Measurements from ENCODE around the gene LRIG2. TPM values are rescaled to one million over a fixed set of nuclear protein-coding genes. Genes with fewer than 3 reads are reported as not detected.
"Not testable (repeated sequence)": the region's sequence is repeated elsewhere in the genome, so short reads cannot be mapped to it uniquely, and the experiment has no call there.

Gene LRIG2
- 10 to 100 TPM in 1 of 2 donors, 1 to 10 TPM in 1; 9.9 to 12.9 TPM for total RNA-seq

- Mint-ChIP-seq H3K27me3 (no peaks in the 10 kb centered on the region), H3K9me3 (no peaks in the 10 kb centered on the region)
- peak; percentile 99 for ATAC-seq (replicated peaks)
Measured at GRCh38 chr1:113072757-113073478, at the start of gene LRIG2. Gene LRIG2 (plus strand): TSS chr1:113073198. CDS start chr1:113073407, 209 bp downstream.

GRCh38 chr1:113023316-113023715 lies 49.7 kb upstream of the LRIG2 start:
- not testable (repeated sequence) for H3K9me3 Mint-ChIP-seq; H3K36me3 Mint-ChIP-seq (ENCODE audit: low read depth); H3K4me3 Mint-ChIP-seq; H3K4me1 Mint-ChIP-seq; ATAC-seq (replicated peaks); H3K27me3 Mint-ChIP-seq; H3K27ac Mint-ChIP-seq

More at GRCh38 chr1:113072757-113073478, at the start of gene LRIG2:
- peak within 1 kb of the TSS; percentile 100 for H3K4me3 Mint-ChIP-seq
- peaks cover 10% of the 10 kb centered on the region for H3K4me1 Mint-ChIP-seq
- peaks cover 23% of the 10 kb centered on the region for H3K36me3 Mint-ChIP-seq (ENCODE audit: low read depth)
- H3K27ac Mint-ChIP-seq: peak within 1 kb of the TSS; percentile 99

GRCh38 chr1:113027007-113027406 lies 46.0 kb upstream of the LRIG2 start:
- ATAC-seq (replicated peaks): no peak
- H3K36me3 Mint-ChIP-seq (ENCODE audit: low read depth): peaks cover 6% of the 10 kb centered on the region
- H3K4me3 Mint-ChIP-seq: no peak overlapping the region
- H3K4me1 Mint-ChIP-seq: peaks cover 9% of the 10 kb centered on the region
- H3K9me3 Mint-ChIP-seq: no peaks in the 10 kb centered on the region
- H3K27me3 Mint-ChIP-seq: no peaks in the 10 kb centered on the region
- peak overlapping the region; percentile 56 for H3K27ac Mint-ChIP-seq

- Mint-ChIP-seq H3K27me3 (no peaks in the 10 kb centered on the region), H3K27ac (peak overlapping the region; percentile 56), H3K4me3 (no peak overlapping the region), H3K9me3 (no peaks in the 10 kb centered on the region), H3K36me3 (ENCODE audit: low read depth) (peaks cover 6% of the 10 kb centered on the region), H3K4me1 (peaks cover 9% of the 10 kb centered on the region)
- ATAC-seq (replicated peaks): no peak
Measured at GRCh38 chr1:113027449-113027848, 45.5 kb upstream of the LRIG2 start.

- Mint-ChIP-seq H3K4me1 (peaks cover 9% of the 10 kb centered on the region), H3K36me3 (ENCODE audit: low read depth) (no peaks in the 10 kb centered on the region), H3K27me3 (no peaks in the 10 kb centered on the region), H3K4me3 (no peak overlapping the region), H3K27ac (no peak overlapping the region), H3K9me3 (no peaks in the 10 kb centered on the region)
- no peak for ATAC-seq (replicated peaks)
Measured at GRCh38 chr1:113029822-113030221, 43.2 kb upstream of the LRIG2 start.

- Mint-ChIP-seq H3K4me1 (peaks cover 9% of the 10 kb centered on the region), H3K4me3 (no peak overlapping the region), H3K27me3 (no peaks in the 10 kb centered on the region), H3K36me3 (ENCODE audit: low read depth) (no peaks in the 10 kb centered on the region), H3K27ac (no peak overlapping the region), H3K9me3 (no peaks in the 10 kb centered on the region)
- no peak for ATAC-seq (replicated peaks)
Measured at GRCh38 chr1:113031171-113031933, 41.6 kb upstream of the LRIG2 start.

- no peaks in the 10 kb centered on the region for H3K9me3 Mint-ChIP-seq
- no peaks in the 10 kb centered on the region for H3K27me3 Mint-ChIP-seq
- no peaks in the 10 kb centered on the region for H3K36me3 Mint-ChIP-seq (ENCODE audit: low read depth)
- no peak overlapping the region for H3K4me3 Mint-ChIP-seq
- ATAC-seq (replicated peaks): no peak
- H3K27ac Mint-ChIP-seq: no peak overlapping the region
- H3K4me1 Mint-ChIP-seq: peaks cover 9% of the 10 kb centered on the region
Measured at GRCh38 chr1:113035086-113035485, 37.9 kb upstream of the LRIG2 start.

GRCh38 chr1:113036639-113037321 lies 36.2 kb upstream of the LRIG2 start:
- H3K9me3 Mint-ChIP-seq: no peaks in the 10 kb centered on the region
- H3K27ac Mint-ChIP-seq: no peak overlapping the region
- no peak overlapping the region for H3K4me3 Mint-ChIP-seq
- ATAC-seq (replicated peaks): peak; percentile 35
- H3K27me3 Mint-ChIP-seq: no peaks in the 10 kb centered on the region
- peaks cover 2% of the 10 kb centered on the region for H3K4me1 Mint-ChIP-seq
- no peaks in the 10 kb centered on the region for H3K36me3 Mint-ChIP-seq (ENCODE audit: low read depth)

GRCh38 chr1:113040041-113040440 lies 33.0 kb upstream of the LRIG2 start:
- no peak overlapping the region for H3K27ac Mint-ChIP-seq
- no peaks in the 10 kb centered on the region for H3K27me3 Mint-ChIP-seq
- H3K4me1 Mint-ChIP-seq: peaks cover 12% of the 10 kb centered on the region
- ATAC-seq (replicated peaks): no peak
- no peaks in the 10 kb centered on the region for H3K36me3 Mint-ChIP-seq (ENCODE audit: low read depth)
- no peaks in the 10 kb centered on the region for H3K9me3 Mint-ChIP-seq
- H3K4me3 Mint-ChIP-seq: no peak overlapping the region

GRCh38 chr1:113040718-113041412 lies 32.1 kb upstream of the LRIG2 start:
- Mint-ChIP-seq H3K27me3 (no peaks in the 10 kb centered on the region), H3K4me3 (no peak overlapping the region), H3K9me3 (no peaks in the 10 kb centered on the region), H3K4me1 (peaks cover 12% of the 10 kb centered on the region), H3K36me3 (ENCODE audit: low read depth) (no peaks in the 10 kb centered on the region), H3K27ac (no peak overlapping the region)
- ATAC-seq (replicated peaks): no peak

GRCh38 chr1:113041569-113042284 lies 31.3 kb upstream of the LRIG2 start:
- H3K4me1 Mint-ChIP-seq: peaks cover 17% of the 10 kb centered on the region
- H3K9me3 Mint-ChIP-seq: no peaks in the 10 kb centered on the region
- no peak overlapping the region for H3K4me3 Mint-ChIP-seq
- ATAC-seq (replicated peaks): no peak
- no peaks in the 10 kb centered on the region for H3K27me3 Mint-ChIP-seq
- no peaks in the 10 kb centered on the region for H3K36me3 Mint-ChIP-seq (ENCODE audit: low read depth)
- H3K27ac Mint-ChIP-seq: peak overlapping the region; percentile 65

GRCh38 chr1:113042285-113043143 lies 30.5 kb upstream of the LRIG2 start:
- H3K27me3 Mint-ChIP-seq: no peaks in the 10 kb centered on the region
- peak overlapping the region; percentile 65 for H3K27ac Mint-ChIP-seq
- no peaks in the 10 kb centered on the region for H3K9me3 Mint-ChIP-seq
- peak overlapping the region; percentile 54 for H3K4me3 Mint-ChIP-seq
- peak; percentile 78 for ATAC-seq (replicated peaks)
- H3K4me1 Mint-ChIP-seq: peaks cover 22% of the 10 kb centered on the region
- H3K36me3 Mint-ChIP-seq (ENCODE audit: low read depth): no peaks in the 10 kb centered on the region

GRCh38 chr1:113043144-113043488 lies 29.9 kb upstream of the LRIG2 start:
- H3K4me1 Mint-ChIP-seq: peaks cover 22% of the 10 kb centered on the region
- peak overlapping the region; percentile 65 for H3K27ac Mint-ChIP-seq

More at GRCh38 chr1:113043144-113043488, 29.9 kb upstream of the LRIG2 start:
- not testable (repeated sequence) for H3K36me3 Mint-ChIP-seq (ENCODE audit: low read depth); ATAC-seq (replicated peaks); H3K9me3 Mint-ChIP-seq; H3K27me3 Mint-ChIP-seq
- H3K4me3 Mint-ChIP-seq: peak overlapping the region; percentile 54

Data from activated T-helper 17 cell treated with anti-CD3 and anti-CD28 coated beads, Interleukin-2, amount 50 U/mL, for 72 hours (primary cell).